Thyroid gland (tissue), 4 donors: ENCODE data around the gene TOR4A. TPM values are rescaled to one million over a fixed set of nuclear protein-coding genes. Genes with fewer than 3 reads are reported as not detected.

Source experiments
- DNase-seq, 2 donors: peaks; one replicate each; pipeline ENCODE4 v3.0.0-alpha.2; 2019
- H3K27ac ChIP-seq, 3 donors: fragments of 200-600 bp; sonication (generic); 1 replicate in 2 of 3; 2 replicates in 1 of 3; pipeline ENCODE4 v1.5.1; 2016 to 2019; ENCODE audit warnings: mild to moderate bottlenecking in 1 of 3, moderate library complexity in 1 of 3
- H3K27me3 ChIP-seq: fragments of 200-600 bp; sonication (generic); one replicate; pipeline ENCODE4 v1.5.1; 2019
- H3K36me3 ChIP-seq, 2 donors: fragments of 200-600 bp; sonication (generic); one replicate each; pipeline ENCODE4 v1.5.1; 2016 to 2019
- H3K4me1 ChIP-seq, 2 donors: fragments of 200-600 bp; sonication (generic); one replicate each; pipeline ENCODE4 v1.5.1; 2017 to 2019
- H3K4me3 ChIP-seq, 3 donors: fragments of 200-600 bp; sonication (generic); replicated peaks in 1 of 3; 1 replicate in 2 of 3; 2 replicates in 1 of 3; pipeline ENCODE4 v1.5.1; 2016; ENCODE audit warnings: mild to moderate bottlenecking in 1 of 3
- H3K9me3 ChIP-seq: fragments of 200-600 bp; sonication (generic); one replicate; pipeline ENCODE4 v1.5.1; 2017
- POLR2A ChIP-seq, 2 donors: fragments of 450-650 bp; IDR thresholded peaks; one replicate each; pipeline ENCODE4 v1.6.1; 2017; ENCODE audit warnings: antibody characterized with exemption in 2 of 2, mild to moderate bottlenecking in 2 of 2, moderate library complexity in 1 of 2
- WGBS, 2 donors: methylation state at CpG; one replicate each; pipeline ENCODE4 v1.1.5; 2017; 5-methylcytosine and 5-hydroxymethylcytosine counted together
- intact Hi-C: fragments of 100-400 bp; cut with DNase I; formaldehyde crosslinking; loops from one replicate; pipeline ENCODE4 v1.15.1; 2023
- total RNA-seq, 4 donors: library from RNA; depleted of rRNA; stranded (reverse); fragments of >200 nt; gene quantifications; one replicate each; pipeline ENCODE4 v1.2.3, GENCODE V29; 2016
- TF ChIP-seq, protein P1 (sequence below), 6 experiments: fragments of 200-600 bp in 3 of 6; fragments of 450-650 bp in 3 of 6; sonication (generic) in 3 of 6; IDR thresholded peaks; one replicate each; pipeline ENCODE4 v1.5.1; 2016 to 2019; ENCODE audit warnings: antibody characterized with exemption in 6 of 6, mild to moderate bottlenecking in 2 of 6, inconsistent platforms in 1 of 6, moderate library complexity in 1 of 6

TOR4A gene
- total RNA-seq, 4 donors from 2014 or later, result 10.8 to 14.7 (median 12.0) TPM

DNA sequence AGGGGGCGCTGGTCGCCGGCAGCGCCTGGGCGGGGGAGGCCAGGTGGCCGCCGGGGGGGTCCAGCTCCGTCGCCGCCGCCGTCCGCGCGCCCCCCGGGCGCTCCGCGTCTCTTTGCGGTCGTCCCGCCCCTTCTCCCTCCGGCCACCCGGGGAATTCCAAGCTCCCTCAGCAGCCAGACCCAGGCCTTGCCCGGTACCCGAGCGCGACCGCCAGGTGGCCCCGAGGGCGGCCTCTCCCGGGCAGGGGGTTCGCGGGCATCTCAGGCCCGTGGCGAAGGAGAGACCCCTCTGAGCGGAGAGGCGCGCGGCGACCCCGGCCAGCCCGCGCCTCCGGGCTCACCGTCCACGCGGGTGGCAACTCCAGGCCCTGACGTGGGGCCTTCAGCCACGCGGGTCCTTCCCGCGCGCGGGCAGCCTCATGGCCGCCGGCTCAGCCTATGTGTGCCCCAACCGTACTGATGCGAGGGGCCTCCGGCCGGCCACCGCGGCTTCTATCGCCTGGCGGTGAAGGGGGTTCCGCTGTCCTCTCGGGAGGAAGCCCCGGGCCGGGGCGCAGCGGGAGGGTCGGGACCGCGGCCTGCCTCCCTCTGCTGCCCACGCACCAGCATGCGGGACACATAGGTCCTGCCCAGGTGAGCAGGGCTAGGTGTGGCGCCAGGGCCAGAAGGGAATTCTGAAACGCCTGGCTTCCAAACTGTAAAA is 25.1 kb downstream of the TOR4A start:
- Histone ChIP-seq H3K9me3 (no peaks in the 10 kb centered on the region), H3K4me1 (peaks cover 41 to 59% of the 10 kb centered on the region in 2 donors), H3K27ac (peak overlapping the region in 2 of 3 donors; percentile 61 to 71), H3K4me3 (peak overlapping the region in 1 of 3 donors; percentile 46), H3K36me3 (no peaks in the 10 kb centered on the region), H3K27me3 (no peaks in the 10 kb centered on the region)
- peak in 1 of 2 donors; percentile 72 for DNase-seq
- intact Hi-C loops, result no loop called here
- TF ChIP-seq POLR2A (IDR thresholded peaks at IDR 0.05), result no peak
- TF ChIP-seq, protein P1, sequence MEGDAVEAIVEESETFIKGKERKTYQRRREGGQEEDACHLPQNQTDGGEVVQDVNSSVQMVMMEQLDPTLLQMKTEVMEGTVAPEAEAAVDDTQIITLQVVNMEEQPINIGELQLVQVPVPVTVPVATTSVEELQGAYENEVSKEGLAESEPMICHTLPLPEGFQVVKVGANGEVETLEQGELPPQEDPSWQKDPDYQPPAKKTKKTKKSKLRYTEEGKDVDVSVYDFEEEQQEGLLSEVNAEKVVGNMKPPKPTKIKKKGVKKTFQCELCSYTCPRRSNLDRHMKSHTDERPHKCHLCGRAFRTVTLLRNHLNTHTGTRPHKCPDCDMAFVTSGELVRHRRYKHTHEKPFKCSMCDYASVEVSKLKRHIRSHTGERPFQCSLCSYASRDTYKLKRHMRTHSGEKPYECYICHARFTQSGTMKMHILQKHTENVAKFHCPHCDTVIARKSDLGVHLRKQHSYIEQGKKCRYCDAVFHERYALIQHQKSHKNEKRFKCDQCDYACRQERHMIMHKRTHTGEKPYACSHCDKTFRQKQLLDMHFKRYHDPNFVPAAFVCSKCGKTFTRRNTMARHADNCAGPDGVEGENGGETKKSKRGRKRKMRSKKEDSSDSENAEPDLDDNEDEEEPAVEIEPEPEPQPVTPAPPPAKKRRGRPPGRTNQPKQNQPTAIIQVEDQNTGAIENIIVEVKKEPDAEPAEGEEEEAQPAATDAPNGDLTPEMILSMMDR (IDR thresholded peaks at IDR 0.05), result peak in 5 of 6 experiments; percentile 11 to 72 (median 49)
- WGBS, 2 donors, result 11 to 39% methylated on average over 4 to 8 of the region's 78 CpGs

DNA sequence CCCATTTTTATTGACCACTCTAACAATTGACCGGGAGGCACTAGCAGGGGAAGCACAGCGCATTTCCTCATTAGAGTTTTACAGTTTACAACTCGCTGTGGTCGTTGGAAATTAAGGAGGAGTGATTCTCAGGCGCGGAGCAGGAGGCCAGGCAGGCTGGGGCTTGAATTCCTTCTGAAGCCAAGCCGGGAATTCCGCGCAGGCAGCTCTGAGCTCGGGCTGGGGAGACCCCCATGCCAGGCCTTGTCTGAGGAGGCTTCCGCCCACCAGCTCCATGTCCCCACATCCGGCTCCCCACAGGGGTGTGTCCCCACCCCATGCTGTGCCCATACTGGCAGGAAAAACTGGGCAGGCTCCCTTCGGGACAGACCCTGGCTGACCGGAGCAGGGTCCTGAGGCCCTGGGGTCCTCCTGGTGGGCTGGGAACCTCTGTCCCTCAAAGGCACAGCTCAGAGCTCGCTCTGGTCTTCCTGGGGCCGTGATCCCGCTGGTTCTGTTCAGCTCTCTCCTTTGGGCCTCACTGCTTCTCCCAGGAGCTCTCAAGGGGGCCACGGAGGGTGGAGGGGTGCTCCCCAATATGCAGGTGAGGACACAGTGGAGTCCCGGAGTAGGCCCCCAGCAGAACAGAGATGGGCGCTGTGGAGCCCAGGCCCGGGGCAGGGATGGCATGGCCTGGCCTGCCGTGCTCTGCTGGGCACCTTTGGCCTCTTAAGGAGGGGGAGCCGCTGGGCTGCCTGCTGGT is 25.8 kb downstream of the TOR4A start:
- H3K27me3 ChIP-seq, result no peaks in the 10 kb centered on the region
- no peaks in the 10 kb centered on the region for H3K36me3 ChIP-seq
- 75 to 79% methylated on average over 14 to 20 of the region's 23 CpGs for WGBS, 2 donors
- no peaks in the 10 kb centered on the region for H3K9me3 ChIP-seq
- H3K4me3 ChIP-seq, result no peak overlapping the region
- DNase-seq, result no peak
- intact Hi-C loops, result no loop called here
- H3K27ac ChIP-seq, result peak overlapping the region in 2 of 3 donors; percentile 61 to 71
- TF ChIP-seq, protein P1 (IDR thresholded peaks at IDR 0.05), result no peak
- TF ChIP-seq POLR2A (IDR thresholded peaks at IDR 0.05), result no peak
- H3K4me1 ChIP-seq, result peaks cover 41 to 60% of the 10 kb centered on the region in 2 donors

DNA sequence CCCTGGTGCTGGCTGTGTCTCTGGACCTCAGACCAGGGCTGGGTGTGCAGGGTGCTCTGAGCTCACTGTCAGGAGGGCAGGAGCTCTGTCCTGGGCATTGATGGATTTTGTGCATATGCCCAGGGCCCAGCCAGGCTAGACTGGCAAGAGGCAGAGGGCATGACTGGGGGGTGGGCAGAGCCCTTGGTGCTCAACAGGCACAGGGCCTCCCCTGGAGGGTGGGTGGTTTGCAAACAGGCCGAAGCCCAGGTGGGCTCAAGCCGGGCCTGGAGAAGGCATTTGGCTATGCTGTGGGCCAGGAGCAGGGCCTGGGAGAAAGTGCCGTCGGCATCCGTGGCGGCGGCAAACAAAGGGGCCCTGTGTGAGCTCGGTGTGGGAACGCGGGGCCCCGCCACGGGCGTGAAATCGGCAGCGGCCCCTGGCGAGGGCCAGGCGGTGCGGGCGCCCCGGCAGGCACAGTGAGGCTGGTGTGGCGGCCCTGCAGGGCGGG is 26.4 kb downstream of the TOR4A start:
- TF ChIP-seq, protein P1 (IDR thresholded peaks at IDR 0.05), result no peak
- no peak for TF ChIP-seq POLR2A (IDR thresholded peaks at IDR 0.05)
- peak overlapping the region in 1 of 3 donors; percentile 71 for H3K27ac ChIP-seq
- H3K4me1 ChIP-seq, result peaks cover 41 to 60% of the 10 kb centered on the region in 2 donors
- H3K4me3 ChIP-seq, result no peak overlapping the region
- H3K9me3 ChIP-seq, result no peaks in the 10 kb centered on the region
- WGBS, 2 donors, result 85 to 100% methylated on average over 2 to 21 of the region's 22 CpGs
- no peaks in the 10 kb centered on the region for H3K27me3 ChIP-seq
- no peaks in the 10 kb centered on the region for H3K36me3 ChIP-seq
- intact Hi-C loops, result no loop called here
- DNase-seq, result no peak

DNA sequence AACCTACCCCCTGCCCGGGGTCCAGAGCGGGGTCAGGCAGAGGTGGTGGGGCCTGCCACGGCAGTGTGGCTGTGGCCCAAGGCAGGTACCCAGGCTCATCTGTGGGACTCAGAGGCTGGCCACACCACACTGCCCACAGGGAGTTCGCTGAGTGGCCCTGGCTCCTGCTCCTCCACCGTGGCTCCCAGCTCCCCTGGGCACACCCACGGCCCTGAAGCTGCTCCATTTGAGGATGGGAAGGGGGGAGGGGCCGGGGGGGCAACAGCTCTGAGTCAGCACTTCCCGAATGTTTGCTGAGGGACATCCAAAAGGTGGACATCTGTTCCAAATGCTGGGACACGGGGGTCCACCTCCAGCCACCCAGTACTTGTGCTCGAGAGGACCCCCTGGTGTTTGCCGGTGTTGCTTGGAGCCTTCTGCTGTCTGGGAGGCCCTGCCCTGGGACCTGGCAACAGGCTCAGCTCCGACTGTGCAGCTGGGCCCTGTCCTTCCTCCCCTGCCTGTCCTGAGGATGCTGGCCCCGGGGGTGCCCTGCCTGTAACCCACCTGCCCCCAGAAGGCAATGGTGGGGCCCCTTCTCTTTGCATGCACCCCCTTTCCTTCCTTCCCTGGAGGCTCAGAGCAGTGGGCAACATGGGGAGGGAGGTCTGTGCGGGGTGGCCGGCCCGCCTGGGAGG is 27.0 kb downstream of the TOR4A start:
- H3K9me3 ChIP-seq, result no peaks in the 10 kb centered on the region
- DNase-seq, result no peak
- no peaks in the 10 kb centered on the region for H3K36me3 ChIP-seq
- no peak overlapping the region for H3K4me3 ChIP-seq
- TF ChIP-seq, protein P1 (IDR thresholded peaks at IDR 0.05), result no peak
- no peak for TF ChIP-seq POLR2A (IDR thresholded peaks at IDR 0.05)
- WGBS, 2 donors, result 58 to 68% methylated on average over 6 to 12 of the region's 16 CpGs
- intact Hi-C loops, result loop anchor here (5.0 kb wide), 1 partner anchor 93 kb away; no protein-coding TSS in a partner anchor
- H3K27me3 ChIP-seq, result no peaks in the 10 kb centered on the region
- H3K27ac ChIP-seq, result peak overlapping the region in 2 of 3 donors; percentile 28 to 71
- peaks cover 37 to 60% of the 10 kb centered on the region in 2 donors for H3K4me1 ChIP-seq
